Esophagus muscularis mucosa (tissue), 4 donors: Measurements from ENCODE around the gene TMEM115. TPM values are rescaled to one million over a fixed set of nuclear protein-coding genes. Genes with fewer than 3 reads are reported as not detected.

Experiments
- DNase-seq: peaks from one replicate; pipeline ENCODE4 v3.0.0-alpha.2; 2017; ENCODE audit errors: extremely low spot score
- H3K27ac ChIP-seq, 4 donors: fragments of 200-600 bp; sonication (generic); replicated peaks in 1 of 4; 1 replicate in 3 of 4; 2 replicates in 1 of 4; pipeline ENCODE4 v1.5.1; 2016 to 2019; ENCODE audit warnings: mild to moderate bottlenecking in 1 of 4
- H3K27me3 ChIP-seq, 4 donors: fragments of 200-600 bp; sonication (generic); one replicate each; pipeline versions ENCODE4 v1.5.1 to v1.6.0; 2016 to 2019
- H3K36me3 ChIP-seq, 4 donors: fragments of 200-600 bp; sonication (generic); one replicate each; pipeline ENCODE4 v1.5.1; 2016 to 2019
- H3K4me1 ChIP-seq, 4 donors: fragments of 200-600 bp; sonication (generic); one replicate each; pipeline ENCODE4 v1.5.1; 2016 to 2019
- H3K4me3 ChIP-seq, 4 donors: fragments of 200-600 bp; sonication (generic); 1 replicate in 2 of 4; 2 replicates in 2 of 4; pipeline ENCODE4 v1.5.1; 2016 to 2019; ENCODE audit warnings: mild to moderate bottlenecking in 4 of 4, moderate library complexity in 1 of 4
- H3K9me3 ChIP-seq, 4 donors: fragments of 200-600 bp; sonication (generic); 1 replicate in 3 of 4; 2 replicates in 1 of 4; pipeline ENCODE4 v1.5.1; 2016 to 2019
- EP300 ChIP-seq: sonication (generic); formaldehyde crosslinking; IDR thresholded peaks from one replicate; pipeline ENCODE4 v1.6.1; 2017; ENCODE audit warnings: antibody characterized with exemption
- POLR2A ChIP-seq: fragments of 450-650 bp; IDR thresholded peaks from one replicate; pipeline ENCODE4 v1.6.1; 2017; ENCODE audit warnings: antibody characterized with exemption, moderate library complexity, mild to moderate bottlenecking, low read depth
- POLR2AphosphoS5 ChIP-seq, 2 donors: sonication (generic); formaldehyde crosslinking; IDR thresholded peaks; one replicate each; pipeline ENCODE4 v1.6.1; 2017; ENCODE audit warnings: antibody characterized with exemption in 2 of 2
- WGBS: methylation state at CpG from one replicate; pipeline ENCODE4 v1.1.5; 2018; 5-methylcytosine and 5-hydroxymethylcytosine counted together
- intact Hi-C: fragments of 100-400 bp; cut with DNase I; formaldehyde crosslinking; loops from one replicate; pipeline ENCODE4 v1.15.1; 2023
- total RNA-seq, 4 donors: library from RNA; depleted of rRNA; stranded (reverse); fragments of >200 nt; gene quantifications; one replicate each; pipeline versions ENCODE4 v1.1.0 to v1.2.1, GENCODE V29; 2016
- TF ChIP-seq, protein P1 (sequence below), 3 experiments: fragments of 200-600 bp in 2 of 3; fragments of 450-650 bp in 1 of 3; sonication (generic) in 2 of 3; IDR thresholded peaks; one replicate each; pipeline ENCODE4 v1.5.1; 2017 to 2019; ENCODE audit warnings: antibody characterized with exemption in 3 of 3, mild to moderate bottlenecking in 2 of 3, moderate library complexity in 1 of 3

The TMEM115 gene
- total RNA-seq, 4 donors from 2014 or later, result 37.0 to 85.6 (median 66.3) TPM

DNA sequence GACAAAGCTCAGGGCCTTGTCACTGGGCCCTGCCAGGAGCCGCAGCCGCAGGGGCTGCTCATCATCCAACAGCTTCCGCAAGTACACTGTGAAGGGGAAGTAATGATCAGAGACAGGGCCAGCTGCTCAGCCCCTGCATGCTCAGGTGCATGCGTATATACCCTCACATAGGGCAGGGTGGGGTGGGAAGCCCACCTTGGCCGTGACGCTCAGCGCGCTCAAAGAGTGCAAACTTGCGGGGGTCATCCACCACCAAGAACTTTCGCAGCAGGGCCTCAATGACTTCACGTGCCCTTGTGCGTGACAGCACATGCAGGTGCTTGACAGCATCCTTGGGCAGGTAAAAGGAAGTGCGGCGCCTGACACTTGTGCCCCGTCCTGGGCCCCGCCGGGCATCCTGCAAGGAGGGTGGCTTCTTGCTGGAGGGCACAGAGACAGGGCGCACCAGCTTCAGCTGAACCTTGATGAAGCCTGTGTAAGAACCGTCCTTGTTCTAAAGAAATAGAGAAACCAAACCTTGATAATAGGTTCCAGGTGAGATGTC lies 27.9 kb downstream of the TMEM115 start:
- no peak overlapping the region for H3K27ac ChIP-seq
- H3K9me3 ChIP-seq, result no peaks in the 10 kb centered on the region
- peaks cover 24 to 50% (median 39%) of the 10 kb centered on the region in 4 donors for H3K36me3 ChIP-seq
- H3K4me1 ChIP-seq, result peaks cover 65 to 70% (median 67%) of the 10 kb centered on the region in 4 donors
- no peak for TF ChIP-seq EP300
- TF ChIP-seq POLR2A, result no peak
- TF ChIP-seq, protein P1, sequence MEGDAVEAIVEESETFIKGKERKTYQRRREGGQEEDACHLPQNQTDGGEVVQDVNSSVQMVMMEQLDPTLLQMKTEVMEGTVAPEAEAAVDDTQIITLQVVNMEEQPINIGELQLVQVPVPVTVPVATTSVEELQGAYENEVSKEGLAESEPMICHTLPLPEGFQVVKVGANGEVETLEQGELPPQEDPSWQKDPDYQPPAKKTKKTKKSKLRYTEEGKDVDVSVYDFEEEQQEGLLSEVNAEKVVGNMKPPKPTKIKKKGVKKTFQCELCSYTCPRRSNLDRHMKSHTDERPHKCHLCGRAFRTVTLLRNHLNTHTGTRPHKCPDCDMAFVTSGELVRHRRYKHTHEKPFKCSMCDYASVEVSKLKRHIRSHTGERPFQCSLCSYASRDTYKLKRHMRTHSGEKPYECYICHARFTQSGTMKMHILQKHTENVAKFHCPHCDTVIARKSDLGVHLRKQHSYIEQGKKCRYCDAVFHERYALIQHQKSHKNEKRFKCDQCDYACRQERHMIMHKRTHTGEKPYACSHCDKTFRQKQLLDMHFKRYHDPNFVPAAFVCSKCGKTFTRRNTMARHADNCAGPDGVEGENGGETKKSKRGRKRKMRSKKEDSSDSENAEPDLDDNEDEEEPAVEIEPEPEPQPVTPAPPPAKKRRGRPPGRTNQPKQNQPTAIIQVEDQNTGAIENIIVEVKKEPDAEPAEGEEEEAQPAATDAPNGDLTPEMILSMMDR (IDR thresholded peaks at IDR 0.05), result no peak
- no peak for TF ChIP-seq POLR2AphosphoS5 (IDR thresholded peaks at IDR 0.05)
- WGBS, result 94% methylated on average over 19 of the region's 19 CpGs
- no peaks in the 10 kb centered on the region for H3K27me3 ChIP-seq
- no peak for DNase-seq
- no peak overlapping the region for H3K4me3 ChIP-seq
- intact Hi-C loops, result no loop called here

DNA sequence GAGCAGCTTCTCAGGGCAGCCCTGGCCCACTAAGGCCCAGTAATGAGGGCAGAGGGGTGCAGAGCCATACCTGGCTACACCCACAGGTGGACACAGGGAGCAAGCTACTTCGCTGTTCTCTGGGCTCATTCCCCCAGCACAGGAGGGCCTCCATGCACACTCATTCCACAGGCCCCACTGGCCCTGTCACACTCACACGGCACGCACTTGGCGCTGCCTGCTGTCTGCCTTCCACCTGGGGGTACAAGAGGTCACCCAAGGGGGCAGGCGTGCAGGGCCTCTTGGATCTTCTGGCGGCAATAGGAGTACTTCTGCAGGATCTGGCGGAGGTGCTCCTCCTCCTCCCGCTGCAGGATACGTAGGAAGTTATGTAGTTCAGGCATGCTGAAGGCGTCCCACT lies 29.0 kb downstream of the TMEM115 start:
- peaks cover 54 to 70% (median 65%) of the 10 kb centered on the region in 4 donors for H3K4me1 ChIP-seq
- DNase-seq, result no peak
- H3K27ac ChIP-seq, result no peak overlapping the region
- TF ChIP-seq EP300, result no peak
- TF ChIP-seq, protein P1 (IDR thresholded peaks at IDR 0.05), result no peak
- TF ChIP-seq POLR2A, result no peak
- TF ChIP-seq POLR2AphosphoS5 (IDR thresholded peaks at IDR 0.05), result no peak
- 94% methylated on average over 6 of the region's 10 CpGs for WGBS
- peaks cover 34 to 61% (median 50%) of the 10 kb centered on the region in 4 donors for H3K36me3 ChIP-seq
- H3K4me3 ChIP-seq, result no peak overlapping the region
- H3K9me3 ChIP-seq, result no peaks in the 10 kb centered on the region
- H3K27me3 ChIP-seq, result no peaks in the 10 kb centered on the region
- intact Hi-C loops, result no loop called here

DNA sequence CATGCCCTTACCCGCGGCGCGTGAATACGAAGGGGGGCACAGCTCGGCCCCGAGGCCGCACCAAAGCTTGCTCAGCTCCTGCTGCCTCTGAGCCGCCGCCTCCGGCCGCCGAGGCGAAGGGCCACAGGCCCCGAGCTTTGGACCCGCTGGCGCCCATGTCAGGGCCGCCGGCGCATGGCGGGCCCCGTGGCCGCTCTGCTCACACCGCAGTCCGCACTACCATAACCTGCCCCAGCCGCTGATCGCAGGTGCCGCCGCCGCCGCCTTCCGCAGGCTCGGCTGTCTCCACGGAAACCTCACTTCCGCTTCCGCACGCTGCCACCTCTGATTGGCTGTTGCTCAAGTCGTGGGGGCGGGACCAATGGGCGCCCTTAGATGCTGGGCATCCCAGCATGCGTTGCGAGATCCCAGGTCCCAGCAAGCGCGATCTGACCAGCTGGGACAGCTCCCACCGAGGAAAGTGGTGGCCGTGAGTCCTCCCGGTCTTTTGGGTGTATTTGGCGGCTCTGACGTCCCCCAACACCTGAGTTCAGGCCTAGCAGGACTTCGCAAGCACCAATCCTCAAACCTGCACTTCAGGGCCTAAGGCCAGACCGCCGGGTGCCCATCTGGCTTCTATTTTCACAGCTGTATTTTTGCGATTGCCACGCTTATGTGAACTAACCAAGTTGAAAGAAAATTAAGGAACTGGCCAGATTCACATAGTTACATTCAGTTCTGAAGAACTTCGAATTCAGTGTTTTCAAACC lies 31.2 kb downstream of the TMEM115 start, which contains the start of gene TUSC2:
TUSC2 (minus strand) TSS at position 281 of the 749 bp plus-strand sequence; CDS start at position 157, 124 bp downstream.
- no peaks in the 10 kb centered on the region for H3K9me3 ChIP-seq
- peak within 1 kb of the TSS; percentile 83 to 93 (median 92) for H3K27ac ChIP-seq
- peak; percentile 99 for DNase-seq
- no peaks in the 10 kb centered on the region for H3K27me3 ChIP-seq
- H3K4me1 ChIP-seq, result peaks cover 48 to 68% (median 62%) of the 10 kb centered on the region in 4 donors
- WGBS, result 9% methylated on average over 15 of the region's 55 CpGs
- H3K4me3 ChIP-seq, result peak within 1 kb of the TSS; percentile 85 to 100 (median 98)
- H3K36me3 ChIP-seq, result peaks cover 34 to 67% (median 56%) of the 10 kb centered on the region in 4 donors
- intact Hi-C loops, result no loop called here
- TF ChIP-seq POLR2AphosphoS5 (IDR thresholded peaks at IDR 0.05) (peak; percentile 96 to 97), EP300 (no peak), POLR2A (peak; percentile 62)
- TF ChIP-seq, protein P1 (IDR thresholded peaks at IDR 0.05), result peak in 1 of 3 experiments; percentile 20

DNA sequence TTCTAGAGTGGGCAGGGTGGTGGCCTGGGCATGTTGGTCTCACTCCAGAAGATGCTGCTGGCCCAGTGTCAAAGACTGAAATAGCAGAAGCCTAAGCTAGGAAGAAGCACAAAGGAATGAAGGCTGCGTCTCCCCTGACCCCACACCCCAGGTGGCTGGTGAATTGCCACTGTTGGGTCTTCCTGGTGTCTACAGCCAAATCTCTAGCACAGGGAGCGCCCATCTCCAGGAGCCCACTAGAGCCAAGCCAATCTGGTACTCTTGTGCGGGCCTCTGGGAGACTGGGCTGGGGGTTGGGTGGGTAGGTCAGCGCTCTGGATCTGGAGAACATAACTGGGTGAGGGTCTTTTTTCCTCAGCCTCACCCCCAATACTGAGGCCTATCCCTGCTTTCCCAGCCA lies 32.2 kb downstream of the TMEM115 start:
- Histone ChIP-seq H3K4me3 (peak overlapping the region; percentile 85 to 100 (median 98)), H3K9me3 (no peaks in the 10 kb centered on the region), H3K4me1 (peaks cover 38 to 68% (median 60%) of the 10 kb centered on the region in 4 donors), H3K27ac (peak overlapping the region; percentile 83 to 93 (median 92)), H3K27me3 (no peaks in the 10 kb centered on the region), H3K36me3 (peaks cover 34 to 57% (median 52%) of the 10 kb centered on the region in 4 donors)
- TF ChIP-seq POLR2A, result no peak
- TF ChIP-seq EP300, result no peak
- TF ChIP-seq, protein P1 (IDR thresholded peaks at IDR 0.05), result no peak
- TF ChIP-seq POLR2AphosphoS5 (IDR thresholded peaks at IDR 0.05), result no peak
- no peak for DNase-seq
- intact Hi-C loops, result no loop called here
- 66% methylated on average over 4 of the region's 4 CpGs for WGBS
